Pancreas (tissue), 10 donors: ENCODE data around the gene CELSR2. TPM values are rescaled to one million over a fixed set of nuclear protein-coding genes. Genes with fewer than 3 reads are reported as not detected.

Source experiments
- ATAC-seq, 4 donors: fragments of 200-7000 bp; cut with Tn5 transposase; one replicate each; pipeline versions ENCODE4 v1.8.0 to v1.9.1; 2020; ENCODE audit warnings: mild to moderate bottlenecking in 4 of 4, moderate library complexity in 4 of 4
- DNase-seq, 6 donors: peaks; one replicate each; pipeline ENCODE4 v3.0.0-alpha.2; 2020
- FAIRE-seq: peaks from 2 replicates; lab custom pipeline; 2012; peaks lifted over from hg19 to GRCh38; lab: Jason Lieb, UNC
- H3K27ac ChIP-seq, 4 donors: fragments of 200-600 bp; sonication (generic); 1 replicate in 3 of 4; 2 replicates in 1 of 4; pipeline versions ENCODE4 v1.5.0 to v1.8.0; 2020
- H3K27me3 ChIP-seq, 4 donors: fragments of 200-600 bp; one replicate each; pipeline ENCODE4 v1.8.0; 2021
- H3K36me3 ChIP-seq, 3 donors: fragments of 200-600 bp; sonication (generic) in 1 of 3; one replicate each; pipeline versions ENCODE4 v1.5.0 to v1.8.0; 2020 to 2021
- H3K4me1 ChIP-seq, 3 donors: fragments of 200-600 bp; one replicate each; pipeline ENCODE4 v1.8.0; 2021
- H3K4me3 ChIP-seq, 4 donors: fragments of 200-600 bp; sonication (generic) in 2 of 4; one replicate each; pipeline versions ENCODE4 v1.5.0 to v1.8.0; 2020 to 2021
- H3K9me3 ChIP-seq, 4 donors: fragments of 200-600 bp; one replicate each; pipeline ENCODE4 v1.8.0; 2021
- CTCF ChIP-seq, 4 donors: fragments of 200-600 bp; sonication (generic) in 3 of 4; IDR thresholded peaks; one replicate each; pipeline versions ENCODE4 v1.5.0 to v1.8.0; 2021; ENCODE audit warnings: antibody characterized with exemption in 4 of 4
- WGBS, 2 donors: extraction: QIAGEN DNeasy Blood & Tissue Kit; methylation state at CpG; one replicate each; pipeline ENCODE4 v1.1.7; 2013; 5-methylcytosine and 5-hydroxymethylcytosine counted together
- intact Hi-C, 3 donors: fragments of 100-400 bp; cut with DNase I; formaldehyde crosslinking; loops; one replicate each; pipeline versions ENCODE4 v1.11.1 to v1.14.2; 2022
- polyA plus RNA-seq, 2 donors: library from polyadenylated mRNA; stranded (reverse); fragments of 200-250 nt; gene quantifications; one replicate each; pipeline ENCODE4 v1.2.3, GENCODE V29; 2013
- total RNA-seq, 6 donors: library from RNA; stranded (reverse); fragmentation: NEBNext Ultra II Directional in 4 of 6; extraction: Animal tissue kit (Norgen Biotek cat#: 25700) in 4 of 6; gene quantifications; one replicate each; pipeline versions ENCODE4 v1.2.1 to v1.2.4, GENCODE V29; 2021 to 2023
- donor health status: healthy with polysubstance abuse.
- donor health status: DM: no; HTN: no; CAD: no; lungs with moderate emphysema.
- donor health status: DM: no; HTN: no; CAD: no.
- donor health status: control.
- donor health status: control.
- donor health status: Bipolar disorder and iron deficiency.
- donor health status: DM: yes; HTN: yes; CAD: no.
- donor health status: DM: no; HTN: no; CAD: no.
- donor health status: DM: no; HTN: no; CAD: no.
- donor health status: DM: yes; HTN: yes; CAD: no.

The CELSR2 gene
- total and polyA plus RNA-seq, 8 donors, result 4.0 to 8.5 (median 5.1) TPM

- Histone ChIP-seq H3K4me1 (peaks cover 20 to 34% (median 24%) of the 10 kb centered on the region in 3 donors), H3K36me3 (no peaks in the 10 kb centered on the region), H3K27ac (peak overlapping the region in 3 of 4 donors; percentile 59 to 88 (median 81)), H3K9me3 (no peaks in the 10 kb centered on the region), H3K27me3 (no peaks in the 10 kb centered on the region), H3K4me3 (peak overlapping the region; percentile 53 to 92 (median 73))
- intact Hi-C loops, result no loop called here
- DNase-seq, result no peak
- ATAC-seq, result no peak
- WGBS, 2 donors, result 20 to 22% methylated on average over 10 of the region's 10 CpGs
- FAIRE-seq, result no peak
- TF ChIP-seq CTCF (IDR thresholded peaks at IDR 0.05), result no peak
Observed at GRCh38 chr1:109213345-109213823, 36.0 kb upstream of the CELSR2 start.

- Histone ChIP-seq H3K27ac (peak within 1 kb of the TSS; percentile 56 to 88 (median 70)), H3K9me3 (no peaks in the 10 kb centered on the region), H3K36me3 (no peaks in the 10 kb centered on the region), H3K4me1 (peaks cover 20 to 29% (median 24%) of the 10 kb centered on the region in 3 donors), H3K27me3 (no peaks in the 10 kb centered on the region), H3K4me3 (peak within 1 kb of the TSS; percentile 53 to 92 (median 73))
- ATAC-seq, result peak; percentile 93 to 97 (median 95)
- TF ChIP-seq CTCF (IDR thresholded peaks at IDR 0.05), result no peak
- DNase-seq, result peak; percentile 85 to 96 (median 92)
- WGBS, 2 donors, result 0% methylated on average over 63 to 64 of the region's 64 CpGs
- FAIRE-seq, result no peak
- intact Hi-C loops, result no loop called here
Observed at GRCh38 chr1:109213824-109214693, 35.3 kb upstream of the CELSR2 start, which contains the start of gene SARS1. Gene SARS1 (plus strand): TSS chr1:109213918. CDS start chr1:109213993, 75 bp downstream.

GRCh38 chr1:109214695-109215623 lies 34.4 kb upstream of the CELSR2 start:
- Histone ChIP-seq H3K4me3 (peak overlapping the region; percentile 53 to 92 (median 73)), H3K9me3 (no peaks in the 10 kb centered on the region), H3K36me3 (no peaks in the 10 kb centered on the region), H3K4me1 (peaks cover 20 to 29% (median 24%) of the 10 kb centered on the region in 3 donors), H3K27ac (peak overlapping the region; percentile 56 to 88 (median 70)), H3K27me3 (no peaks in the 10 kb centered on the region)
- no peak for FAIRE-seq
- no peak for TF ChIP-seq CTCF (IDR thresholded peaks at IDR 0.05)
- intact Hi-C loops, result no loop called here
- DNase-seq, result peak in 3 of 6 donors; percentile 29 to 78 (median 39)
- WGBS, 2 donors, result 4 to 6% methylated on average over 13 of the region's 13 CpGs
- ATAC-seq, result peak; percentile 39 to 72 (median 47)

GRCh38 chr1:109216662-109217061 lies 32.7 kb upstream of the CELSR2 start:
- WGBS, 2 donors, result 85 to 90% methylated on average over 4 of the region's 4 CpGs
- no peaks in the 10 kb centered on the region for H3K9me3 ChIP-seq
- FAIRE-seq, result no peak
- H3K27ac ChIP-seq, result peak overlapping the region in 1 of 4 donors; percentile 28
- intact Hi-C loops, result no loop called here
- H3K36me3 ChIP-seq, result peaks cover 0 to 5% (median 0%) of the 10 kb centered on the region in 3 donors
- TF ChIP-seq CTCF (IDR thresholded peaks at IDR 0.05), result no peak
- peaks cover 20 to 29% (median 24%) of the 10 kb centered on the region in 3 donors for H3K4me1 ChIP-seq
- no peaks in the 10 kb centered on the region for H3K27me3 ChIP-seq
- no peak for DNase-seq
- no peak overlapping the region for H3K4me3 ChIP-seq
- ATAC-seq, result no peak
